Fibroblast of lung (primary cell): ENCODE data around the gene LSR. TPM values are rescaled to one million over a fixed set of nuclear protein-coding genes. Genes with fewer than 3 reads are reported as not detected.

ENCODE experiments used
- DNase-seq, 2 donors: peaks; one replicate each; pipeline versions ENCODE4 v3.0.0 to v3.0.0-alpha.2; 2010; ENCODE audit warnings: low read depth in 2 of 2
- H2AFZ ChIP-seq: 2 replicates; pipeline ENCODE4 v1.5.1; 2012; ENCODE audit warnings: low read length, control low read depth, inconsistent platforms
- H3K27ac ChIP-seq: 2 replicates; pipeline ENCODE4 v1.5.1; 2011; ENCODE audit warnings: low read length, control low read depth; ENCODE audit not compliant: insufficient read depth
- H3K27me3 ChIP-seq: 2 replicates; pipeline ENCODE4 v1.5.1; 2011; ENCODE audit warnings: mild to moderate bottlenecking, low read length; ENCODE audit not compliant: control insufficient read depth, insufficient read depth
- H3K36me3 ChIP-seq: 2 replicates; pipeline ENCODE4 v1.5.1; 2011; ENCODE audit warnings: low read length; ENCODE audit not compliant: control insufficient read depth, insufficient read depth
- H3K4me1 ChIP-seq: 2 replicates; pipeline ENCODE4 v1.5.1; 2011; ENCODE audit warnings: low read length; ENCODE audit not compliant: control insufficient read depth, insufficient read depth; ENCODE audit errors: extremely low read depth
- H3K4me2 ChIP-seq: 2 replicates; pipeline ENCODE4 v1.5.1; 2011; ENCODE audit warnings: low read length, control low read depth; ENCODE audit not compliant: insufficient read depth; ENCODE audit errors: extremely low read depth
- H3K4me3 ChIP-seq, 4 experiments: fragments of 200-600 bp in 1 of 4; sonication (generic) in 1 of 4; replicated peaks in 1 of 4; 2 replicates each; pipeline ENCODE4 v1.5.1; 2011 to 2016; ENCODE audit warnings: low read length in 4 of 4, low read depth in 3 of 4, mild to moderate bottlenecking in 3 of 4, control low read depth in 2 of 4, inconsistent platforms in 1 of 4, mixed read lengths in 1 of 4; ENCODE audit not compliant: insufficient read depth in 1 of 4; ENCODE audit errors: control extremely low read depth in 1 of 4
- H3K79me2 ChIP-seq: 2 replicates; pipeline ENCODE4 v1.5.1; 2012; ENCODE audit warnings: mild to moderate bottlenecking, low read length, inconsistent platforms; ENCODE audit not compliant: control insufficient read depth, insufficient read depth
- H3K9ac ChIP-seq: 2 replicates; pipeline ENCODE4 v1.5.1; 2011; ENCODE audit warnings: mild to moderate bottlenecking, low read length, control low read depth; ENCODE audit not compliant: insufficient read depth
- H3K9me3 ChIP-seq: 2 replicates; pipeline ENCODE4 v1.5.1; 2012; ENCODE audit warnings: low read depth, low read length; ENCODE audit not compliant: control insufficient read depth, insufficient read depth
- H4K20me1 ChIP-seq: 2 replicates; pipeline ENCODE4 v1.5.1; 2011; ENCODE audit warnings: low read length; ENCODE audit not compliant: control insufficient read depth, insufficient read depth; ENCODE audit errors: extremely low read depth
- EZH2 ChIP-seq: IDR thresholded peaks from 2 replicates; pipeline ENCODE4 v1.5.1; 2012; ENCODE audit warnings: low read length, control low read depth, mild to moderate bottlenecking; ENCODE audit errors: missing control alignments
- polyA plus RNA-seq, 2 donors: library from polyadenylated mRNA; depleted of rRNA in 1 of 2; stranded (reverse) in 1 of 2; unstranded in 1 of 2; fragments of >200 nt; gene quantifications; 2 replicates each; pipeline ENCODE4 v1.2.1, GENCODE V29; 2011 to 2012; ENCODE audit warnings: missing spikeins in 1 of 2
- total RNA-seq: library from RNA; depleted of rRNA; stranded (reverse); fragments of >200 nt; gene quantifications from 2 replicates; pipeline ENCODE4 v1.2.1, GENCODE V29; 2014
- TF ChIP-seq, protein P1 (sequence below), 2 donors: IDR thresholded peaks in 1 of 2; conservative IDR thresholded peaks in 1 of 2; 1 replicate in 1 of 2; 2 replicates in 1 of 2; pipeline ENCODE4 v1.5.1; 2011 to 2012; ENCODE audit warnings: low read length in 2 of 2, control low read depth in 1 of 2, inconsistent platforms in 1 of 2, low read depth in 1 of 2, mild to moderate bottlenecking in 1 of 2

The LSR gene
- total and polyA plus RNA-seq, 2 donors (not counting 1 experiment from before 2014, with no cell fraction given), result 0.31 to 0.33 TPM

GRCh38 chr19:35224681-35225571 is 23.9 kb upstream of the LSR start:
- Histone ChIP-seq H3K9ac (no peak overlapping the region), H4K20me1 (no peaks in the 10 kb centered on the region), H3K4me3 (no peak overlapping the region), H3K79me2 (no peaks in the 10 kb centered on the region), H3K27me3 (peaks cover 5% of the 10 kb centered on the region), H3K4me1 (no peaks in the 10 kb centered on the region), H3K4me2 (no peak overlapping the region), H3K27ac (no peak overlapping the region), H2AFZ (no peak overlapping the region), H3K9me3 (no peaks in the 10 kb centered on the region), H3K36me3 (no peaks in the 10 kb centered on the region)
- TF ChIP-seq EZH2, result no peak
- TF ChIP-seq, protein P1, sequence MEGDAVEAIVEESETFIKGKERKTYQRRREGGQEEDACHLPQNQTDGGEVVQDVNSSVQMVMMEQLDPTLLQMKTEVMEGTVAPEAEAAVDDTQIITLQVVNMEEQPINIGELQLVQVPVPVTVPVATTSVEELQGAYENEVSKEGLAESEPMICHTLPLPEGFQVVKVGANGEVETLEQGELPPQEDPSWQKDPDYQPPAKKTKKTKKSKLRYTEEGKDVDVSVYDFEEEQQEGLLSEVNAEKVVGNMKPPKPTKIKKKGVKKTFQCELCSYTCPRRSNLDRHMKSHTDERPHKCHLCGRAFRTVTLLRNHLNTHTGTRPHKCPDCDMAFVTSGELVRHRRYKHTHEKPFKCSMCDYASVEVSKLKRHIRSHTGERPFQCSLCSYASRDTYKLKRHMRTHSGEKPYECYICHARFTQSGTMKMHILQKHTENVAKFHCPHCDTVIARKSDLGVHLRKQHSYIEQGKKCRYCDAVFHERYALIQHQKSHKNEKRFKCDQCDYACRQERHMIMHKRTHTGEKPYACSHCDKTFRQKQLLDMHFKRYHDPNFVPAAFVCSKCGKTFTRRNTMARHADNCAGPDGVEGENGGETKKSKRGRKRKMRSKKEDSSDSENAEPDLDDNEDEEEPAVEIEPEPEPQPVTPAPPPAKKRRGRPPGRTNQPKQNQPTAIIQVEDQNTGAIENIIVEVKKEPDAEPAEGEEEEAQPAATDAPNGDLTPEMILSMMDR (conservative IDR thresholded peaks at IDR 0.05 in 1 of 2, IDR thresholded peaks at IDR 0.05 in 1 of 2; ENCODE audit: low read depth in 1 of 2, low read length in 2 of 2), result no peak
- no peak for DNase-seq

DNA sequence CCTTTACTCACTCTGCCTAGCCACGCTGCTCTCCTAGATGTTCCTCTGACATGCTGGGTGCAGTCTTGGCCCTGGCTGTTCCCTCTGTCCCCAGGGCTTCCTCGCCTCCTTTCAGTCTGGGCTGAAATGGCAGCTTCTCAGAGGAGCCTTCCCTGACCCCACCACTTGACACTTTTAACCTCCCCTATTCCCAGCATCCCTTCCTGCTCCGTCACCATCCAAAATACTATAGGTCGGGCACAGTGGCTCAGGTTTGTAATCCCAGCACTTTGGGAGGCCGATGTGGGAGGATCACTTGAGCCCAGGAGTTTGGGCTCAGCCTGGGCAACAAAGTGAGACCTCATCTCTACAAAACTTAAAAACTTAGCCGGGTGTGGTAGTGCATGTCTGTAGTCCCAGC is 22.9 kb upstream of the LSR start:
- H3K27ac ChIP-seq, result no peak overlapping the region
- no peaks in the 10 kb centered on the region for H4K20me1 ChIP-seq
- TF ChIP-seq EZH2, result no peak
- TF ChIP-seq, protein P1 (conservative IDR thresholded peaks at IDR 0.05 in 1 of 2, IDR thresholded peaks at IDR 0.05 in 1 of 2; ENCODE audit: low read depth in 1 of 2, low read length in 2 of 2), result no peak
- no peak overlapping the region for H2AFZ ChIP-seq
- H3K9me3 ChIP-seq, result no peaks in the 10 kb centered on the region
- H3K27me3 ChIP-seq, result peaks cover 5% of the 10 kb centered on the region
- no peak overlapping the region for H3K4me2 ChIP-seq
- H3K36me3 ChIP-seq, result no peaks in the 10 kb centered on the region
- H3K4me1 ChIP-seq, result no peaks in the 10 kb centered on the region
- H3K79me2 ChIP-seq, result no peaks in the 10 kb centered on the region
- H3K9ac ChIP-seq, result no peak overlapping the region
- DNase-seq, result no peak
- no peak overlapping the region for H3K4me3 ChIP-seq

DNA sequence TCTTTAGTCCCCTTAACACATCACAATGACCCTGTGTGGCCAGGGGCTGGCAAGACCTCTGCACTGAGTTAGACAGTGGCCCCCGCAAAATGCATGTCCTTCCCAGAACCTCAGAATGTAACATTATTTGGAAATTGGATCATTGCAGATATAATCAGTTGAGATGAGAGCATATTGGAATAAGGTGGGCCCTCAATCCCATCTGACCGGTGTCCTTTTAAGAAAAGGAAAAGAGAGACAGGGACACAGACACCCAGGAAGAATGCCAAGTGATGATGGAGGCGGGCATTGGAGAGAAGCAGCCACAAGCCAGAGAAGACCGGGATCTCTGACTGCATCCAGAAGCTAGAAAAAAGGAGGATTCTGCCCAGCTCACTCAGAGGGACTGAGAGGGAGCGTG is 22.1 kb upstream of the LSR start:
- no peak overlapping the region for H3K4me3 ChIP-seq

More for the DNA sequence above, 22.1 kb upstream of the LSR start:
- DNase-seq, result no peak
- TF ChIP-seq, protein P1 (conservative IDR thresholded peaks at IDR 0.05 in 1 of 2, IDR thresholded peaks at IDR 0.05 in 1 of 2; ENCODE audit: low read depth in 1 of 2, low read length in 2 of 2), result no peak
- TF ChIP-seq EZH2, result no peak
- Histone ChIP-seq H3K27ac (no peak overlapping the region), H3K27me3 (peaks cover 5% of the 10 kb centered on the region), H2AFZ (no peak overlapping the region), H3K9ac (no peak overlapping the region), H3K9me3 (no peaks in the 10 kb centered on the region), H3K4me2 (no peak overlapping the region), H4K20me1 (no peaks in the 10 kb centered on the region), H3K4me1 (no peaks in the 10 kb centered on the region), H3K79me2 (no peaks in the 10 kb centered on the region), H3K36me3 (no peaks in the 10 kb centered on the region)
